Measurements from ENCODE around the gene PRSS16. TPM values are rescaled to one million over a fixed set of nuclear protein-coding genes. Genes with fewer than 3 reads are reported as not detected.

PRSS16 gene
- total and polyA plus RNA-seq, 9 of the 15 experiments (the other 6 are each of a cell fraction or from before 2014, with no cell fraction given), result 4.5 to 21.3 (median 12.1) TPM

DNA sequence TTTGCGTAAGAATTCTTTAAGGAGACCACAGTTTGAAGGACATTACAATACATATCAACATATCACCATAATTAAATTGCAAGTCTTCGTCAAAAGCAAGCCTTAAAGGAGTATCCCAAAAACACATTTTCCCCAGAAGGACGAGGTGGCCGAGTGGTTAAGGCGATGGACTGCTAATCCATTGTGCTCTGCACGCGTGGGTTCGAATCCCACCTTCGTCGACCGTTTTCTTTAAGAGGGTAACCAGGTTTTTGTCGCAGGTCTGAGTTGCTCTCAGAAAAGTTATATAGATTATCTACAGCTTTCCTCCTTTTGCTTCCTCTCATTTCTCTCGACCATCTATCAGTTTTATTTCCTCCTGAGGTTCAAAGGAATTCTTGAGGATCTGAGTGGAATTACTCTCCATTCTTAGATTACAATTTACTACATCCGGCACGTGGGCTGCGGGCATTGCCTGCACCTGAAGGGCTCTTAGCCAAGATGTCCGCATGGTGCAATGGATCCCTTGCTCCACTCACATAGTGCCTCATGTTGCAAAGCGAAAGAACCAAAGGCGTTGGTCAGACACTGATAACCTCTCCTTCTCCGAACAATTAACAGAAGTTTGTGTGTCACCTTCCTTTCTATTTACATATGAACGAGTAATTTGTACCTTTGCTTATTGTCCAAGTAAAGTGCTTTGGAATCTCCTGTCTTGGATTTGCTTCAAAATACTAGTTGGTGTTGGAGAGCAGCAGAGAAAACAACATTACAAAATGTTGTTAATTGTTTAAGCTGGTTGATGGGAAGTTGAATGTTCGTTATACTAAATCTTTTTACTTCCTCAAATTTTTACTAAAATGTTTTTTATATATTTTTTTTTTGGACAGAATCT, 50.6 kb downstream of the PRSS16 start (continued):
- TF ChIP-seq, protein P1, sequence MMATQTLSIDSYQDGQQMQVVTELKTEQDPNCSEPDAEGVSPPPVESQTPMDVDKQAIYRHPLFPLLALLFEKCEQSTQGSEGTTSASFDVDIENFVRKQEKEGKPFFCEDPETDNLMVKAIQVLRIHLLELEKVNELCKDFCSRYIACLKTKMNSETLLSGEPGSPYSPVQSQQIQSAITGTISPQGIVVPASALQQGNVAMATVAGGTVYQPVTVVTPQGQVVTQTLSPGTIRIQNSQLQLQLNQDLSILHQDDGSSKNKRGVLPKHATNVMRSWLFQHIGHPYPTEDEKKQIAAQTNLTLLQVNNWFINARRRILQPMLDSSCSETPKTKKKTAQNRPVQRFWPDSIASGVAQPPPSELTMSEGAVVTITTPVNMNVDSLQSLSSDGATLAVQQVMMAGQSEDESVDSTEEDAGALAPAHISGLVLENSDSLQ (IDR thresholded peaks at IDR 0.05), result 0 out of 2 replicates have a peak, but pooled peaks have one; percentile 3
- TF ChIP-seq ZNF445 (CRISPR knock-in tag; IDR thresholded peaks at IDR 0.05; ENCODE audit: low read depth) (no peak), SAP30 (IDR thresholded peaks at IDR 0.05; ENCODE audit: borderline replicate concordance, insufficient read depth, low read depth, low read length, poor library complexity, severe bottlenecking) (no peak), TSC22D4 (tag; IDR thresholded peaks at IDR 0.05) (no peak), HNRNPLL (IDR thresholded peaks at IDR 0.05; ENCODE audit: low read depth, low read length, poor library complexity, severe bottlenecking) (peak; percentile 31), ZNF197 (CRISPR knock-in tag; IDR thresholded peaks at IDR 0.05; ENCODE audit: low read depth) (no peak), KDM4B (IDR thresholded peaks at IDR 0.05; ENCODE audit: borderline replicate concordance in 2 of 2, low read depth in 1 of 2) (0 out of 4 replicates have a peak, but pooled peaks of 1 of the 2 experiments have one; percentile 17), CHD1 (IDR thresholded peaks at IDR 0.05; ENCODE audit: low read length) (no peak)
- TF ChIP-seq, protein P2, sequence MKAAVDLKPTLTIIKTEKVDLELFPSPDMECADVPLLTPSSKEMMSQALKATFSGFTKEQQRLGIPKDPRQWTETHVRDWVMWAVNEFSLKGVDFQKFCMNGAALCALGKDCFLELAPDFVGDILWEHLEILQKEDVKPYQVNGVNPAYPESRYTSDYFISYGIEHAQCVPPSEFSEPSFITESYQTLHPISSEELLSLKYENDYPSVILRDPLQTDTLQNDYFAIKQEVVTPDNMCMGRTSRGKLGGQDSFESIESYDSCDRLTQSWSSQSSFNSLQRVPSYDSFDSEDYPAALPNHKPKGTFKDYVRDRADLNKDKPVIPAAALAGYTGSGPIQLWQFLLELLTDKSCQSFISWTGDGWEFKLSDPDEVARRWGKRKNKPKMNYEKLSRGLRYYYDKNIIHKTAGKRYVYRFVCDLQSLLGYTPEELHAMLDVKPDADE (conservative IDR thresholded peaks at IDR 0.05; ENCODE audit: control insufficient read depth, low read depth, low read length), result peak; percentile 79; the same call in 1 of the 2 replicates
- TF ChIP-seq, protein P3, sequence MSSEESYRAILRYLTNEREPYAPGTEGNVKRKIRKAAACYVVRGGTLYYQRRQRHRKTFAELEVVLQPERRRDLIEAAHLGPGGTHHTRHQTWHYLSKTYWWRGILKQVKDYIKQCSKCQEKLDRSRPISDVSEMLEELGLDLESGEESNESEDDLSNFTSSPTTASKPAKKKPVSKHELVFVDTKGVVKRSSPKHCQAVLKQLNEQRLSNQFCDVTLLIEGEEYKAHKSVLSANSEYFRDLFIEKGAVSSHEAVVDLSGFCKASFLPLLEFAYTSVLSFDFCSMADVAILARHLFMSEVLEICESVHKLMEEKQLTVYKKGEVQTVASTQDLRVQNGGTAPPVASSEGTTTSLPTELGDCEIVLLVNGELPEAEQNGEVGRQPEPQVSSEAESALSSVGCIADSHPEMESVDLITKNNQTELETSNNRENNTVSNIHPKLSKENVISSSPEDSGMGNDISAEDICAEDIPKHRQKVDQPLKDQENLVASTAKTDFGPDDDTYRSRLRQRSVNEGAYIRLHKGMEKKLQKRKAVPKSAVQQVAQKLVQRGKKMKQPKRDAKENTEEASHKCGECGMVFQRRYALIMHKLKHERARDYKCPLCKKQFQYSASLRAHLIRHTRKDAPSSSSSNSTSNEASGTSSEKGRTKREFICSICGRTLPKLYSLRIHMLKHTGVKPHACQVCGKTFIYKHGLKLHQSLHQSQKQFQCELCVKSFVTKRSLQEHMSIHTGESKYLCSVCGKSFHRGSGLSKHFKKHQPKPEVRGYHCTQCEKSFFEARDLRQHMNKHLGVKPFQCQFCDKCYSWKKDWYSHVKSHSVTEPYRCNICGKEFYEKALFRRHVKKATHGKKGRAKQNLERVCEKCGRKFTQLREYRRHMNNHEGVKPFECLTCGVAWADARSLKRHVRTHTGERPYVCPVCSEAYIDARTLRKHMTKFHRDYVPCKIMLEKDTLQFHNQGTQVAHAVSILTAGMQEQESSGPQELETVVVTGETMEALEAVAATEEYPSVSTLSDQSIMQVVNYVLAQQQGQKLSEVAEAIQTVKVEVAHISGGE (CRISPR knock-in tag; IDR thresholded peaks at IDR 0.05), result no peak
- TF ChIP-seq, protein P4, sequence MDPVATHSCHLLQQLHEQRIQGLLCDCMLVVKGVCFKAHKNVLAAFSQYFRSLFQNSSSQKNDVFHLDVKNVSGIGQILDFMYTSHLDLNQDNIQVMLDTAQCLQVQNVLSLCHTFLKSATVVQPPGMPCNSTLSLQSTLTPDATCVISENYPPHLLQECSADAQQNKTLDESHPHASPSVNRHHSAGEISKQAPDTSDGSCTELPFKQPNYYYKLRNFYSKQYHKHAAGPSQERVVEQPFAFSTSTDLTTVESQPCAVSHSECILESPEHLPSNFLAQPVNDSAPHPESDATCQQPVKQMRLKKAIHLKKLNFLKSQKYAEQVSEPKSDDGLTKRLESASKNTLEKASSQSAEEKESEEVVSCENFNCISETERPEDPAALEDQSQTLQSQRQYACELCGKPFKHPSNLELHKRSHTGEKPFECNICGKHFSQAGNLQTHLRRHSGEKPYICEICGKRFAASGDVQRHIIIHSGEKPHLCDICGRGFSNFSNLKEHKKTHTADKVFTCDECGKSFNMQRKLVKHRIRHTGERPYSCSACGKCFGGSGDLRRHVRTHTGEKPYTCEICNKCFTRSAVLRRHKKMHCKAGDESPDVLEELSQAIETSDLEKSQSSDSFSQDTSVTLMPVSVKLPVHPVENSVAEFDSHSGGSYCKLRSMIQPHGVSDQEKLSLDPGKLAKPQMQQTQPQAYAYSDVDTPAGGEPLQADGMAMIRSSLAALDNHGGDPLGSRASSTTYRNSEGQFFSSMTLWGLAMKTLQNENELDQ (CRISPR knock-in tag; IDR thresholded peaks at IDR 0.05; ENCODE audit: borderline replicate concordance), result peak; percentile 75; the same call in 1 of the 2 replicates

Measured in K562 (cell line).